Fibroblast of villous mesenchyme (primary cell): ENCODE measurements around the gene ABCC2. TPM values are rescaled to one million over a fixed set of nuclear protein-coding genes. Genes with fewer than 3 reads are reported as not detected.

Experiments used
- DNase-seq: peaks from one replicate; pipeline ENCODE4 v3.0.0-alpha.2; 2010; ENCODE audit warnings: low read depth
- H3K4me3 ChIP-seq: 2 replicates; pipeline ENCODE4 v1.5.1; 2011; ENCODE audit warnings: low read depth, mild to moderate bottlenecking, low read length
- CTCF ChIP-seq: IDR thresholded peaks from 2 replicates; pipeline ENCODE4 v1.5.1; 2012; ENCODE audit warnings: low read depth, mild to moderate bottlenecking, low read length; ENCODE audit not compliant: insufficient read depth
- total RNA-seq: library from RNA; depleted of rRNA; stranded (reverse); fragments of >200 nt; gene quantifications from 2 replicates; pipeline ENCODE4 v1.2.3, GENCODE V29; 2012

ABCC2 gene
- total RNA-seq, 1 donor, result 0.43 TPM

- H3K4me3 ChIP-seq, result no peak overlapping the region
- DNase-seq, result no peak
- no peak for TF ChIP-seq CTCF
Observed at GRCh38 chr10:99806091-99806490, 23.7 kb downstream of the ABCC2 start.

- TF ChIP-seq CTCF, result no peak
- H3K4me3 ChIP-seq, result no peak overlapping the region
- DNase-seq, result no peak
Observed at GRCh38 chr10:99807786-99808185, 25.3 kb downstream of the ABCC2 start.

DNA sequence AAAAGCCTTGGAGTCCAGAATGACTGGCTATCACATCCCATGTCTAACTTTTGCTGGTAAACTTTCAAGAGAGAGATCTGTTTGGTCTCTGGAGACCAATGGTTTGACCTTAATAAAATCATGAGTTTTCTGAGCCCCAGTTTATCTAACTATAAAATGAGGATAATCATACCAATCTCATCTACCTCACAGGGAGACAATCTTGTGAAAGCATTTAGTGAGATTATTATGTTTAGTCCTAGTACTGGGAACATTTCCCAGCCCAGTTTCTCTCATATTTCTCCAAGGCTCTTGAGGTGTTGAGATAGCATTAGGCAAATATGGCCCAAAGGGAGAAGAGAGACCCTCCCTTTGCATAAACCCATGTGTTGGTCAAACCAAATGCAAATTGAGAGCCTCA, 25.8 kb downstream of the ABCC2 start:
- H3K4me3 ChIP-seq, result no peak overlapping the region
- DNase-seq, result peak; percentile 58
- no peak for TF ChIP-seq CTCF

DNA sequence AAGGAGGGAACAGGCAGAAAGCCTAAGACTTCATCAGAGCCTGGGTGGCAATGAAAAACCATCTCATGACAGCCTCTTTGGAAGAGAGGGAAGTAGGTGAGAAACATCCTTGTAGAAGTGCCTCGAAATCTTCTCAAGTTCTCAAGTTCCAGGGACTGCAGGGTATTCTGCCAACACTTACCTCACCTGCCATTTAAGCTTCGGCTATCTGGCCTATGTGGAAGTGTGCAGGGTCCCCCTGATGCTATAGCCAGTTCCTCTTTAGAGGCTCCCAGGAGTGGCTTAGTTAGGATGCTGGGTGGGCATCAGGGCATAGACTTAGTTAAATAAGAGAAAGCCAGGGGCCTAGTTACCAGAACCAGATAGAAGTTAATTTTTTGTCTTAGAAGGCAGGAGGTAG, 27.0 kb downstream of the ABCC2 start:
- DNase-seq, result no peak
- no peak overlapping the region for H3K4me3 ChIP-seq
- TF ChIP-seq CTCF, result no peak

DNA sequence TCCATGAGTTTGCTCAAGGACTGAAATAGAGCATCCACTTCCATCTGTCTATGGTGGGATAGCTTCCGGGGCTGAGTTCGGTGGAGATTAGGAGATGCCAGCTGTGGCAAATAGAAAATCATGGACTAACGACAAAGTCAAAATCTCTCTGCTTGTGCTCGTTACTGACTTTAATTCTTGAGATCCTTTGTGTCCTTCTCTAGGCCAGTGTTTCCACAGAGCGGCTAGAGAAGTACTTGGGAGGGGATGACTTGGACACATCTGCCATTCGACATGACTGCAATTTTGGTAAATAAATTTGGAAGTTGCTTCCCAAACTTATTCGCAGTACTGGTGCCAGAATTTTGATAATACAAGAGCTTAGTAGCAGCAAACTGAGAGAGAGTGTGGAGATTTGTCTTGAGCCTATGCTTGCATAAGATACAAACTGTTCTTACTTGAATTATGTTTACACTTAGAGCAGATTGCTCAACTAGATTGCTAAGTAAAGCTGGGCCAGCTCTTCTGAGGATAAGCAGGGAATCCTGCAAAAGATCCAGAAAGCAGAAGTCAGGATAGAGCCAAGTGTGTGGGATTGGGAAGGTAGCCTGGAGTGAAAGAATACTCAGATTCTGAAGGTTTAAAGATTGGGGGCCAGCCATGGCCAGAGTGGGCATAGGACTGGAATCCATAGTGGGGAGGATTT, 27.6 kb downstream of the ABCC2 start:
- no peak overlapping the region for H3K4me3 ChIP-seq
- peak; percentile 90 for DNase-seq
- no peak for TF ChIP-seq CTCF

DNA sequence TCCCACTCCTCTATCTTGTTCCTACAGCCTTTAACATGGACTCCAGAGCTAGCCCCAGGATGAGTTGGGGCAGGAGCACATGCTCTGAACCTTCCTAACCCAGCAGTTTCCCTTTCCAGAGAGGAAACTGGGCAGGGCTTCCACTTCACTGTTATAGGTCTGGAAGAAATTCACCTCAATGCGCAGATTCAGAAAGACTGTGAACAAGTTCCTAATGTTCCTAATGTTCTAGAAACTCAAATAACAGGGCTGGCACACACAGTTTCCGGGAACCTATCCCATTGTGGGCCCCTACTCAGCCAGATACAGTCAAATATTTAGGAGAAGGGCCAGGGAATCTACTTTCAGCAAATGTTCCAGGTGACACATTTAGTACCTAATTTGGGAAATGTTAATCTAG, 29.7 kb downstream of the ABCC2 start:
- H3K4me3 ChIP-seq, result no peak overlapping the region
- no peak for DNase-seq
- no peak for TF ChIP-seq CTCF

DNA sequence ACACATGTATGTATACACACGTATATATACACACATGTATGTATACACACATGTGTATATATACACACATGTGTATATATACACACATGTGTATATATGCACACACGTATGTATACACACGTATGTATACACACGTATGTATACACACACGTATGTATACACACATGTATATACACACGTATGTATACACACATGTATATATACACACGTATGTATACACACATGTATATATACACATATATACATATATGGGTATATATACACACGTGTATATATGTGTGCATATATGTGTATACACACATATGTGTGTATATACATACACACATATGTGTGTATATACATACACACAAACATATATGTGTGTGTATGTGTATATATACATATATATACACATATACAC, 31.7 kb downstream of the ABCC2 start:
- H3K4me3 ChIP-seq, result no peak overlapping the region
- TF ChIP-seq CTCF, result no peak
- no peak for DNase-seq
